22Rv1 (cell line): ENCODE results near the gene S100Z.

ENCODE experiments used
- CTCF ChIP-seq: fragments of 450-650 bp; IDR thresholded peaks from 2 replicates; pipeline ENCODE4 v1.5.1; 2017; ENCODE audit warnings: mild to moderate bottlenecking
- ZFX ChIP-seq: fragments of 450-650 bp; IDR thresholded peaks from 2 replicates; pipeline ENCODE4 v1.6.1; 2017; ENCODE audit warnings: antibody characterized with exemption, borderline replicate concordance

GRCh38 chr5:76946090-76946489, 96.3 kb downstream of the S100Z start:
- TF ChIP-seq CTCF (no peak), ZFX (no peak)
